Measurements from ENCODE around the gene CIRBP.

Gene CIRBP

DNA sequence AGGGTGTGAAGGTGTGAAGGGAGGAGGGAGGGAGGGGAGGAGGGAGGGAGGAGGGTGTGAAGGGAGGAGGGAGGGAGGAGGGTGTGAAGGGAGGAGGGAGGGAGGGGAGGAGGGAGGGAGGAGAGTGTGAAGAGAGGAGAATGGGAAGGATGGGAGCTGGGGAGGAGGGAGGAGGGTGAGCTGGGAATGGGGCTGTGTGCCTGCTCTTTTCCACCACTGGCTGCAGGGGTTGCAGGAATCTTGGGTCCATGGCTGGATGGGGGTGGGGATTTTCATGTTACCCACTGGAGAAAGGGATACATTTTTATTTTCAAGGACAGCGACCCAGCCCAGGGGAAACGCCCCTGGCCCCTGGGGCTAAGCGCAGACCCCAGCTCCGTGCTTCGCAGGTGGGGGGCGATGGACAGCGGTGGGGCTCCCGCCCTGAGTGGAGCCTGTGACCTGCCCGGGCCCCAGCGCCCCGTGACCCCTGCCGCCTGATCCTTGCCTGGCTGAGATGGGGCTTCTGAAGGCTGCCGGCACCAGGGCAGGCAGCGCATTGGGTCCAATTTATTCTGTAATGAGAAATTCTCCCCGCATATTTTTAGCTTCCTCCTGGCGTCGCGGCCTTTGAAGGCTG, 13.6 kb downstream of the CIRBP start:
- no peak for DNase-seq

DNA sequence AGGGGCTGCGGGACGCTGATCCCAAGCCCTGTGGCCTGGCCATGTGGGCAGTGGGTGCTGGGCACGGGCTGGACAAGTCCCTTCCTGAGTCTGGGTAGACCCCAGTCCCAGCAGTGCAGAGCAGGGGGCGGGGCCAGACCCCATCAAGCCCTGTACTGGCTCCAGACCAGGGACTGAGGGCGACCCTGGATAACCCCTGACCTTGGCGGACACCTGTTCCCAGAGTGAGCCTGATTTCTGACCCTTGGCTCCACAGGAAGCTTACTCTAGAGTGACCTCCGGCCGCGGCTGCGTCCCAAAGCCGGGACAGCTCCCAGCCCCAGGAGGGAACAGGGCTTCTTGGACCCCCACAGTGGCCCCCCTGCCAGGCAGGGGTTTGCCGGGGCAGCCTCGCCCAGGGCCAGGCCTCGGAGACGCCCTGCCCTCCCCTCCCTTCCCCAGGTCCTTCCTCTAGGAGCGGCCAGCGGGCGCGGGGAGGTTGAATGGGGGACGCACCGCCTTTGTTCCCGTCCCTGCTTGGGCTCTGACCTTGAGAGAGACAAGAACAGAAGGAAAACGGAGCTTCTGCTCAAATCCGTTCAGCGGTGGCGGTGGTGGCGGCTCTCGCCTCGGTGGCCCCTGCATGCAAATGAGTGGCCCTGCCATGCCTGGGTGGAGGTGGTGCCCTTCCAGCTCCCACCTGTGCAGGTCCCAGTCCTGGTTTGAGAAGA, 14.2 kb downstream of the CIRBP start:
- DNase-seq = no peak

- DNase-seq = no peak
These were observed 14.8 kb downstream of the CIRBP start for GRCh38 chr19:1283917-1284292.

GRCh38 chr19:1284293-1284978, 15.3 kb downstream of the CIRBP start:
- DNase-seq = no peak

DNA sequence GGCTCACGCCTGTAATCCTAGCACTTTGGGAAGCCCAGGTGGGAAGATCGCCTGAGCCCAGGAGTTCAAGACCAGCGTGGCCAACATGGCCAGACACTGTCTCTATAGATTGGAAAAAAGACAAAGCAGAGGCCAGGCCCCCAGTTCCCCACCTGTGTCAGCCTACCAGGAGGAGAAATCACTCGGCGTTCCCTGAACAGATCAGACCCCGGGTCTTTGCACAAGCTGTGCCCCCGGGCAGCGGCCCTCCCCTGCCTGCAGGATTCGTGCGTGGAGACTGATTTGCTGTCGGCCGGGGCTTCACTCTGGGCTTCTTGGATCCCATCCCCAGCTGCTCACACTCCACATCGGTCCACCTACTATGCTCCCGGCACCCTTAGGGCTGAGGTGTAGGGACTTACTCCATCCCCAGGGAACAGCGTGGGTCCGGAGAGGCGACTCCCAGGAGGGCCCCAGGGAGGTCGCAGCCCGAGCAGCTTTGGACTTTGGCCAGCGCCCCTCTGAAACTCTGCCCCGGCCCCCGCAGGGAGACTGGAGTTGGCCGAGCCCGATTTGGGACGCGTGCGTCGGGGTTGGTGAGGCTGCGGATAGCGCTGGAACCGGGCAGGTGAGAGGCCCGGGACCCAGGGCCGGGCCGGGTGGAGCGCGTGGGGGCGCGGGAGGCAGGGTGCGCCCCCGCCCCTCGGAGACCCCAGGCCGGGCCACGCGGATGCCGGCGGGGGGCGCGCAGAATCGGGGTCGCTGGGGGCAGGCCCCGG, 16.0 kb downstream of the CIRBP start:
- no peak for DNase-seq

DNA sequence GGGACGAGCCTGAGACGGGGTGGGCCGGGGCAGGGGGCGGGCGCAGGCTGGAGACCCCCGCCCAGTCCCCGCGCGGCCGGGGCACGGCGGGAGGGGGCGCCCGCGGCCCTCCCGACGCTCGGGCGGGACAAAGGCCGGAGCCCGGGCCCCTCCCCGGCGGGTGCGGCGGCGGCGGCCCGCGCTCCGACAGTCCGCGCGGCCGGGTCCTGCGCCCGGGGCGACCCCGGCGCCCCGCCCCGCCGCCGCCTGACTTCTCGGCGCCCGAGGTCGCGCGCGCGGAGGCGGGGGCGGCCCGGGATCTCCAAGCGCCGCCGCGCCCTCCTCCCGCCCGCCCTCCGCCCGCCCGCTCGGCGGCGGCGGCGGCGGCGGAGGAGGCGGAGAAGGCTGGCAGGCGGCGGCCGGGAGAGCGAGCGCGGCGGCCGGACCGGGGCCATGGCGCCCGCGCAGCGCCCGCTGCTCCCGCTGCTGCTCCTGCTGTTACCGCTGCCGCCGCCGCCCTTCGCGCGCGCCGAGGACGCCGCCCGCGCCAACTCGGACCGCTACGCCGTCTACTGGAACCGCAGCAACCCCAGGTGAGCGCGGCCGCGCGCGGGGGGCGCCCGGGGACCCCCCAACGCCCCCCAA, 16.7 kb downstream of the CIRBP start, which contains the start of gene EFNA2:
Gene EFNA2 (plus strand): TSS at position 137 of the 624 bp plus-strand sequence. CDS start 296 bp downstream, at position 433.
- DNase-seq = no peak

- DNase-seq = no peak
These were observed 17.6 kb downstream of the CIRBP start for GRCh38 chr19:1286487-1287353.

- DNase-seq = no peak
These were observed 18.5 kb downstream of the CIRBP start for GRCh38 chr19:1287354-1288225.

- no peak for DNase-seq
These were observed 19.1 kb downstream of the CIRBP start for GRCh38 chr19:1288226-1288612.

- DNase-seq = no peak
These were observed 19.9 kb downstream of the CIRBP start for GRCh38 chr19:1288833-1289685.

- no peak for DNase-seq
These were observed 20.5 kb downstream of the CIRBP start for GRCh38 chr19:1289686-1290025.

DNA sequence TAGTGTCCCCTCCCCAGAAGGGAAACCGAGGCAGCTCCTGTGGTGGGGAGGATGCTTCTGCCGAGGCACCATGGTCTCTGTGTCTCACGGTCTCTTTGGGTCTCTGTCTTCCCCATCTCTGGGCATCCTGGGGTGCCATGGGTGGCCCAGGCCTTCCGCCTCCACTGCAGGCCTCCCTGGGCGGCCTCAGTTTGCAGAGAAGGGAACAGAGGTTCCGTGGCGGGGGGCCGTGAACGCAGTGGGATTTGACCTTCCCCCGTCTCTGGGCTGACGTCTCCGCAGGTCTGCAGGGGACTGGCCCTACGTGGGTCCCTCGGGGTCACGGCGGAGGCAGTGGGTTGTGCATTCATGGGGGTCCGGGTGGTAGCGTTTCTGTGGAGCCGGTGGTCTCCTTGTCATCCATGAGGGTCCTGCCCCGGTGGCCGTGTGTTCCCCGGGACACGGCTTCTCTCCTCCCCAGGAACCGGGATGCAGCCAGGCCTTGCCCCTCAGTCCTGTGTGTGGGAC, 21.1 kb downstream of the CIRBP start:
- no peak for DNase-seq

DNA sequence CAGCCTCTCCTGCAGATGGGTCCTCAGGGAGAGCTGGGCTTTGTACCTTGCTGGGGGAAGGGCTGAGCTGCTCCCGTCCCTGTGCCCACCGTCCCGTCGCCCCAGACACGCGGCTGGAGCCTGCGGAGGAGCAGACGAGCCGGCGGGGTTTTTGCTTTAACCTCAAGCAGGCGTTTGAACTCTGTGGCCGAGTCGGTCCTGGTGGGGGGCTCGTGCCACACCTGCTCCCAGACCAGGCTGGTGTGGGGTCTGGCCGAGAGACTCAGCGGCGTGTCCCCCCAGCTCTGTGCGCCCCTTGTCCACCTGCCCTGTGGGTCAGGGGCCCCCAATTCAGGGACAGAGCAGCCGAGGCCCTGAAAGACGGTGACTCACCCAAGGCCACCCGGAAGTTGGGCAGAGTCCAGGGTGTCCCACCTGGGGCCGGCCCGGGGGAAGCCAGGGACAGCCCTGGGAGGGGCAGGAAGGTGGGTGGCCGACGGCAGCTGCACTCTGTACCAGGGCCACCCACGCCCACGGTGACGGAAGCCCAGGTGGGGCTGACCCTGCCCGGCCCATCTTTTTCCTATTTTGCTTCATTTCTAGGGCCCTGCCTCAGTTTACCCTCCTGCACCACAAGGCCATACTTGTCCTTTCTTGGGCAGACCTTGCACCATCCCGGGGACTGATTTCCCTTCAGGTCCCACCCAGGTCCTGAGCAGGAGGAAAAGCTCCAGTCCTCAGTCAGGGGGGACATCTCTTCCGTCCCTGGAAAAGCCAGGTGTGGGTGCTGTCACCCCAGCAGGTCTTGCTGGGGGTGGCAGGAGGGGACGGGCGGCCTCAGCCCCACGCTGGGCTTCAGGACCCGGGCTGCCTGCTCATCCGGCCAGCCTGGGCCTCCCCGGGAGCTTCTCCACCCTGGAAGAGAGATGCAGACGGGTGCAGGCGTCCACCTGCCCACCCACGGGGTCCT, 21.8 kb downstream of the CIRBP start:
- no peak for DNase-seq

DNA sequence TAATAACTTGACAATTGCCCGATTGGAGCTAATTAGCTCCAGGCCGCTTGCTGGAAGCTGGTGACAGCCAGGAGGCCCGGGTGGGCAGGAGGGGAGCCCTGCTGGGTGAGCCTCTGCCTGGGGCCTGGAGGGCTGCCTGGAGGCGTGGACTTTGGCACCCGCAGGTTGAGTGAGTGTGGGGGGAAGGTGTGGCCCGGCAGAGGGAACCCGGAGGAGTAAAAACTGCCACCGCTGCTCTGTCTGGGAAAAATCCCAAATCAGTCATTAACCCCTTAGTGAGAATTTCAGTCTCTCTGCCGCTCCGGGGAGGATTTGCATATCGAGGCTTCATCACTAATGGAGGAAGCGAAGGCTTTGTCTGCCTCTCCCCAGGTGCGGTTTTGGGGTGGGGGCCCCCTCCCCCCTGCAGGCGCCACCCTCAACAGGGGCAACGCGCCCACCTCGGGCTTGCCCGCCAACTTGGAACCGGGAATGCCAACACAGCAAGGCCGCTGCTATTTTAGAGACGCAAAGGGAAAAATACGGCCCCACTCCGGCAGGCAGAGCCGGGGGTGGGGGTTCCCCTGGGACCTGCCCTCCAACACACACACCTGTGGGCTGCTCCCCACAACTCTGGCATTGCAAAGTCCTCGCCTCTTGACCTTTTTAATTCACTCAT, 22.8 kb downstream of the CIRBP start:
- no peak for DNase-seq

GRCh38 chr19:1292419-1293151, 23.5 kb downstream of the CIRBP start:
- no peak for DNase-seq

DNA sequence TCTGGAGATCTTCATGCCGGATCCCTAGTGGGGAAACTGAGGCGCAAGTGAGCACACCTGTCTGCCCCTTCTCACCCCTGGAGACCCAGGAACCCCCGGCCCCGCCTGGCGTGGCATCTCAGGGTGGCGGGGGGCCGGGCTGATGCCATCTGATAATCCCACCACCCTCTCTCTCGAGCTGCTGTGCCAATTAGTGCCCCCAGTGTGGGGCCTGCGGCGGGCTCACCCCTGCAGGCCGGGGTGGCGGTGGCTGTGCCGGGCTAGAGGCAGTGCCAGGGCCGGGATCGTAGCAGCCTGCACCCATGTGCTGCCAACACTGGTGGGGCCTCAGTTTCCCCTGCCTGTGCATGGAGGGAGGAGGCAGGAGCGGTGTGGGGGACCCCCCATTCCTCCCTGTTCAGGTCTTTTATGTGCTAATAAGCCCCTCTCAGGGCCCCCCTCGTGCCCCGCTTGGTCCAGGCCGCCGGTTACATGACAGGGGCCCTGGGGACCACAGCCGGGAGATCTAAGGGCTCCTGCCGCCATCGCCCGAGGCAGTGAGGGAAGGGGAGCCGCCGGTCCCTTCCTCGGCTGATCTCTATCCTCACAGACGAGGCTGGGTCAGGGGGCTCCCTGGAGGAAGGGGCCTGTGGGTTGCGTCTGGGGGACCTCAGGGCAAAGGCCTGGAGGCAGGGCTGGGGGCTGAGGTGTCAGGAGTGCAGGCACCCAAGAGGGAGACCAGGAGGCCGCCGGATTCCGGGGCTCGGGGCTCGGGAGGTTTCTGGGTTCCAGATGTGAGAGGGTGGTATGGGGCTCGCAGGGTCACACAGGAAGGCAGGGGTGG, 24.9 kb downstream of the CIRBP start:
- DNase-seq = no peak
